Osteocyte (in vitro differentiated cells): ENCODE measurements around the gene ZNF592. TPM values are rescaled to one million over a fixed set of nuclear protein-coding genes. Genes with fewer than 3 reads are reported as not detected.

Source experiments
- DNase-seq: peaks from one replicate; pipeline ENCODE4 v3.0.0; 2021; ENCODE audit warnings: mixed read lengths; ENCODE audit not compliant: unreplicated experiment; ENCODE audit errors: extremely low spot score
- H3K27ac Mint-ChIP-seq: one replicate; pipeline ENCODE4 v1.8.0; 2021; ENCODE audit warnings: mild to moderate bottlenecking, mixed read lengths; ENCODE audit not compliant: unreplicated experiment
- H3K27me3 Mint-ChIP-seq: one replicate; pipeline ENCODE4 v1.8.0; 2021; ENCODE audit warnings: mixed read lengths; ENCODE audit not compliant: unreplicated experiment
- H3K36me3 Mint-ChIP-seq: one replicate; pipeline ENCODE4 v1.8.0; 2021; ENCODE audit warnings: mixed read lengths; ENCODE audit not compliant: unreplicated experiment
- H3K4me1 Mint-ChIP-seq: one replicate; pipeline ENCODE4 v1.8.0; 2021; ENCODE audit warnings: mixed read lengths; ENCODE audit not compliant: unreplicated experiment
- H3K4me3 Mint-ChIP-seq: one replicate; pipeline ENCODE4 v1.8.0; 2021; ENCODE audit warnings: mild to moderate bottlenecking, moderate library complexity, mixed read lengths; ENCODE audit not compliant: unreplicated experiment
- H3K9me3 Mint-ChIP-seq: one replicate; pipeline ENCODE4 v1.8.0; 2021; ENCODE audit warnings: mixed read lengths; ENCODE audit not compliant: unreplicated experiment
- total RNA-seq: library from RNA; stranded (reverse); gene quantifications from 2 replicates; pipeline ENCODE4 v1.2.1, GENCODE V29; 2021
- TF ChIP-seq, protein P1 (sequence below): fragments of 200-600 bp; sonication (generic); IDR thresholded peaks from 2 replicates; pipeline ENCODE4 v1.5.0; 2021; ENCODE audit warnings: antibody characterized with exemption, mild to moderate bottlenecking, moderate library complexity

Gene ZNF592
- total RNA-seq, 1 donor from 2014 or later = 30.1 TPM

DNA sequence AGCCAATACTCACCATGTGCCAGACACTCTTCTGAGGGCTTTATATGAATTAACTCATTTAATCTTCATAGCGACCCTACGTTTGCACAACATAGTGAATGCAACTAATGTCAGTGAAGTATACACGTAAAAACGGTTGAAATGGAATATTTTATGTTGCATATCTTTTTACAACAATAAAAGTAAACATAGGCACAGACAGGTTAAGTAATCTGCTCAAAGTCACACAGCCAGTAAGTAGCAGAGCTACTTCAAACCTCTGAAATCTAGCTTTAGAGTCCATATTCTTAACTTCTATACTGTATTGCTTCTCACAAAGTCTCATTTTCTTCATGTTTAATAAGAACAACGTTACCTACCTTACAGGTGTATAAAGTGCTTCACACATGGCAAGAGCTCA lies 34.0 kb upstream of the ZNF592 start:
- H3K27ac Mint-ChIP-seq = peak overlapping the region; percentile 31
- no peaks in the 10 kb centered on the region for H3K9me3 Mint-ChIP-seq
- TF ChIP-seq, protein P1, sequence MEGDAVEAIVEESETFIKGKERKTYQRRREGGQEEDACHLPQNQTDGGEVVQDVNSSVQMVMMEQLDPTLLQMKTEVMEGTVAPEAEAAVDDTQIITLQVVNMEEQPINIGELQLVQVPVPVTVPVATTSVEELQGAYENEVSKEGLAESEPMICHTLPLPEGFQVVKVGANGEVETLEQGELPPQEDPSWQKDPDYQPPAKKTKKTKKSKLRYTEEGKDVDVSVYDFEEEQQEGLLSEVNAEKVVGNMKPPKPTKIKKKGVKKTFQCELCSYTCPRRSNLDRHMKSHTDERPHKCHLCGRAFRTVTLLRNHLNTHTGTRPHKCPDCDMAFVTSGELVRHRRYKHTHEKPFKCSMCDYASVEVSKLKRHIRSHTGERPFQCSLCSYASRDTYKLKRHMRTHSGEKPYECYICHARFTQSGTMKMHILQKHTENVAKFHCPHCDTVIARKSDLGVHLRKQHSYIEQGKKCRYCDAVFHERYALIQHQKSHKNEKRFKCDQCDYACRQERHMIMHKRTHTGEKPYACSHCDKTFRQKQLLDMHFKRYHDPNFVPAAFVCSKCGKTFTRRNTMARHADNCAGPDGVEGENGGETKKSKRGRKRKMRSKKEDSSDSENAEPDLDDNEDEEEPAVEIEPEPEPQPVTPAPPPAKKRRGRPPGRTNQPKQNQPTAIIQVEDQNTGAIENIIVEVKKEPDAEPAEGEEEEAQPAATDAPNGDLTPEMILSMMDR = no peak
- H3K4me1 Mint-ChIP-seq = peaks cover 28% of the 10 kb centered on the region
- no peaks in the 10 kb centered on the region for H3K27me3 Mint-ChIP-seq
- H3K36me3 Mint-ChIP-seq = no peaks in the 10 kb centered on the region
- no peak for DNase-seq
- H3K4me3 Mint-ChIP-seq = peak overlapping the region; percentile 94

DNA sequence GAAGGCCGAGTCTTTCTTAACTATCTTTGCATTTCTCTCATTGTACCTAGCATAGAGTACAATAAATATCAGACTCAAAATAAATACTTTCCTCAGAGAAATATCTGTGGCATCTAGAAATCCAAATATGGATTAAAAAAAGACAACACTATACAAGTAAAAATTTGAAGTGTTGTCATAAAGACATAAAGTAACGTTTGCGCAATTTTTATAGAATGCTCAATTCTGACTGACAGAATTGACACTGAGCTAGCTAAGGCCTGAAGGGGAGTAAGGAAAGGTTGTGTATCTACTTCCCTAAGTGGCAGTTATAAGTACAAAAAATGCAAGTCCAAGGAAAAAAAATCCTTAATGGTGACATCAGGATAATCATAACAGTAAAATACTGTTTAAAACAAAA lies 33.6 kb upstream of the ZNF592 start:
- DNase-seq = no peak
- Mint-ChIP-seq H3K36me3 (no peaks in the 10 kb centered on the region), H3K9me3 (no peaks in the 10 kb centered on the region)

DNA sequence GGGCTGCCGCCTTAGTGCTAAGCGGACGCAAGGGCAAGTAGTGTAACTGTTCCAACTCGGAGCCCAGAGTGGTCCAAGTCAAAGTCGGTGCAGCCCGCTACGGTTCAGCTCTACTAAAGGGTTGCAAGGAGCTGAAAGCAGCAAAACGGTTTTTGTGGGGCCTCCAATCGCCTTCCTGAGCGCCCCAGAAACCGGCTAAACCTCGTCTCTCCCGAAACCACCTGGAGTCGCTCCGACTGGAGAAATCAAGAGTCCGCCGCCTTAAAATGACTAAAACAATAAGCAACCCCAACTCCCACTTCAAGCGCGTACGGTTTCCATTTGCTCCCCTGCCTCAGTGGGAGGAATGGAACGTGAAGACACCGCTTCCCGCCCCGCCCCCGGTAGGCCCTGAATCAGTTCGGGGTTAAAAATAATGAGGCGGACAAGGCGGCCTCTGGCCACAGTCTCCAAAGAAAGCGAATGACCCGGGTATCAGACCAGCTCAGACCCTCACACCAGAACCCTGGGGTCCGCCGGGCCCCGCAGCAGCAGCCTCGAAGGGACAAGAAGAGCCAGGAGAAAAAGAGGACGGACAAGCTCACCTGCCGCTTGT lies 32.9 kb upstream of the ZNF592 start:
- TF ChIP-seq, protein P1 = no peak
- H3K4me3 Mint-ChIP-seq = peak overlapping the region; percentile 94
- peak overlapping the region; percentile 97 for H3K27ac Mint-ChIP-seq
- DNase-seq = no peak
- no peaks in the 10 kb centered on the region for H3K36me3 Mint-ChIP-seq
- no peaks in the 10 kb centered on the region for H3K27me3 Mint-ChIP-seq
- H3K9me3 Mint-ChIP-seq = no peaks in the 10 kb centered on the region
- H3K4me1 Mint-ChIP-seq = peaks cover 28% of the 10 kb centered on the region

More for the DNA sequence above, 33.6 kb upstream of the ZNF592 start:
- Mint-ChIP-seq H3K27me3 (no peaks in the 10 kb centered on the region), H3K4me1 (peaks cover 28% of the 10 kb centered on the region), H3K4me3 (peak overlapping the region; percentile 94), H3K27ac (peak overlapping the region; percentile 97)
- TF ChIP-seq, protein P1 = no peak

DNA sequence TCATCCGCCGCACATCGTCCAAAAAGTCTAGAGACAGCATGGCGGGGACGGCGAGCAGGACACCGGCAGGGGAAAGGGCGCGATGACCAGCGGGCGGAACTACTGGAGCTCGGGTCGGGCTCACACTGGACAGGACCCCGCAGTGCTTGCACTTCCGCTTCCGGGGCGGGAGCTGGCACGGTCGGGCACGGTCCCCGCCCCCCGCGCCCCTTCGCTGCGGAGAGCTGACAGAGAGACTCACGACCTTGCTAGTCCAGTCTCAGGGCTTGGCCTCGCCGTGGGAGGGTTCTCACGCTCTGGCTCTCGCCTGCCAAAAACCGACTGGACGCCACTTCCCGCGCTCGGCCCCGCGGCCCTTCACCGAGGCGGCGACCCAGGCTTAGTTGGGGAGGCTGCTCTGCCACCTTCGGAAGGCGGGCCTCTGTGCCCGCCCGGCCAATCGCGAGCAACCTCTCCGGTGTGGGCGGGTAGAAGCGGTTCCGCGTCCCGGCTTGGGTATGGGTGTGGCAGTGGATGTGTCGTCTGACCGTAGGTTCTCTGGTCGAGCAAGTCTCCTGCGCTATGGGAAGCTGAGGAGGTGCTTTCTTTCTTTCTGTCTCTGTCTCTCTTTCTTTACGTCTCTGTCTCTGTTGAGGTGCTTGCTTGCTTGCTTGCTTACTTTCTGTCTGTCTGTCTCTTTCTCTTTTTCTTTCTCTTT lies 32.2 kb upstream of the ZNF592 start, which contains the start of gene SEC11A:
TSS of gene SEC11A (minus strand) at position 104 of the 697 bp plus-strand sequence. CDS start at position 40, 64 bp downstream.
- H3K9me3 Mint-ChIP-seq = no peaks in the 10 kb centered on the region
- TF ChIP-seq, protein P1 = no peak
- H3K4me1 Mint-ChIP-seq = peaks cover 28% of the 10 kb centered on the region
- no peaks in the 10 kb centered on the region for H3K36me3 Mint-ChIP-seq
- H3K4me3 Mint-ChIP-seq = peak within 1 kb of the TSS; percentile 94
- DNase-seq = peak; percentile 97
- no peaks in the 10 kb centered on the region for H3K27me3 Mint-ChIP-seq
- H3K27ac Mint-ChIP-seq = peak within 1 kb of the TSS; percentile 97

DNA sequence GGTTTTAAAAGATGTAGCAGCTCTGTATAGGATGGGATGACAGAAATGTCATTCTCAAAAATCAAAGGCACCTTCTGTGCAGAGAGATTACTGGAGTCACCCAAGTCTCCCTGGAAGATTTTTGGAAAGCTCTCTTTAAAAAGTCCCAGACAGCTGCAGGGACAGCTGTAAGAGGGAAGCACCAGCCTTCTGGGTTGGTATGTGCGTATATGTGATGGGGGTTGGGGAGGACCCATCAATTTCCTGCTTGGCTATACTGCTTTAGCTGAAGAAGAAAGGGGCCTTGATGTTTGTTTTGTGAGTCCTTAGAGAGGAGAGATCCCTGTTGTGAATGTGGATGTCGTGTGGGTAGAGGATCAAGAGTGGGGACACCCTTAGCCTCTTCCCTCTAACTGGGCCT lies 27.0 kb upstream of the ZNF592 start:
- no peak overlapping the region for H3K27ac Mint-ChIP-seq
- H3K27me3 Mint-ChIP-seq = no peaks in the 10 kb centered on the region
- TF ChIP-seq, protein P1 = no peak
- H3K36me3 Mint-ChIP-seq = no peaks in the 10 kb centered on the region
- DNase-seq = peak; percentile 30
- no peak overlapping the region for H3K4me3 Mint-ChIP-seq
- H3K4me1 Mint-ChIP-seq = peaks cover 16% of the 10 kb centered on the region
- no peaks in the 10 kb centered on the region for H3K9me3 Mint-ChIP-seq
